GM12878 (cell line): ENCODE measurements around the gene LRCH4. TPM values are rescaled to one million over a fixed set of nuclear protein-coding genes. Genes with fewer than 3 reads are reported as not detected.

ENCODE experiments used
- ATAC-seq: fragments of 200-7000 bp; cut with Tn5 transposase; 3 replicates; pipeline ENCODE4 v1.9.1; 2020; ENCODE audit warnings: mild to moderate bottlenecking, moderate library complexity
- BruUV-seq: library from RNA; stranded (reverse); fragments of 400-500 nt; replicated peaks from 2 replicates; lab custom pipeline; 2021; lab: Mats Ljungman, UMichigan
- CTCF ChIA-PET: fragments of 300-600 bp; sonication (Branson Sonifier 250); formaldehyde crosslinking; extraction: SDS; loops from one replicate; lab custom pipeline; 2021; ENCODE audit warnings: inconsistent platforms; lab: Yijun Ruan, JAX
- POLR2A ChIA-PET: fragments of 350-600 bp; formaldehyde crosslinking; extraction: SDS; loops from one replicate; lab custom pipeline; 2021; ENCODE audit warnings: inconsistent platforms; lab: Charles Lee
- RAD21 ChIA-PET: fragments of 300-600 bp; sonication (Branson Sonifier 250); formaldehyde crosslinking; loops from one replicate; lab custom pipeline; 2023; ENCODE audit warnings: antibody characterized with exemption; ENCODE audit not compliant: unreplicated experiment; lab: Charles Lee
- SMC1A ChIA-PET: fragments of 300-600 bp; sonication (Branson Sonifier 250); formaldehyde crosslinking; loops from one replicate; lab custom pipeline; 2023; ENCODE audit not compliant: unreplicated experiment, uncharacterized antibody; lab: Charles Lee
- DNase-seq: peaks from one replicate; pipeline ENCODE4 v3.0.0-alpha.2; 2011; ENCODE audit warnings: low read depth, low spot score
- FAIRE-seq: peaks from 3 replicates; lab custom pipeline; 2011; peaks lifted over from hg19 to GRCh38; lab: Jason Lieb, UNC
- H2AFZ ChIP-seq: 2 replicates; pipeline ENCODE4 v1.6.0; 2011; ENCODE audit warnings: low read depth, low read length, control low read depth; ENCODE audit not compliant: control insufficient read depth
- H3K27ac ChIP-seq: 2 replicates; pipeline ENCODE4 v1.5.1; 2011; ENCODE audit warnings: control low read depth; ENCODE audit not compliant: control insufficient read depth, insufficient read depth
- H3K27me3 ChIP-seq, 2 experiments: replicated peaks in 1 of 2; 2 replicates each; pipeline versions ENCODE4 v1.6.0 to v1.6.1; 2011; ENCODE audit warnings: low read length in 1 of 2; ENCODE audit not compliant: control insufficient read depth in 2 of 2, insufficient read depth in 2 of 2
- H3K36me3 ChIP-seq, 2 experiments: 2 replicates each; pipeline ENCODE4 v1.5.1; 2011; ENCODE audit warnings: low read length in 1 of 2; ENCODE audit not compliant: control insufficient read depth in 2 of 2, insufficient read depth in 2 of 2
- H3K4me1 ChIP-seq: 2 replicates; pipeline ENCODE4 v1.6.1; 2011; ENCODE audit warnings: mild to moderate bottlenecking, low read length, moderate library complexity, mixed read lengths; ENCODE audit not compliant: control insufficient read depth, insufficient read depth
- H3K4me2 ChIP-seq: 2 replicates; pipeline ENCODE4 v1.6.0; 2011; ENCODE audit warnings: control low read depth; ENCODE audit not compliant: control insufficient read depth, insufficient read depth
- H3K4me3 ChIP-seq: fragments of 200-600 bp; sonication (generic); 2 replicates; pipeline ENCODE4 v1.5.1; 2016
- H3K79me2 ChIP-seq: 2 replicates; pipeline ENCODE4 v1.6.0; 2011; ENCODE audit warnings: low read length; ENCODE audit not compliant: control insufficient read depth, insufficient read depth
- H3K9ac ChIP-seq: 2 replicates; pipeline ENCODE4 v1.8.0; 2011; ENCODE audit warnings: low read length, control low read depth, mixed read lengths; ENCODE audit not compliant: control insufficient read depth, insufficient read depth
- H3K9me3 ChIP-seq: replicated peaks from 3 replicates; pipeline ENCODE4 v1.5.1; 2011; ENCODE audit warnings: mild to moderate bottlenecking, low read length; ENCODE audit not compliant: control insufficient read depth, insufficient read depth
- H4K20me1 ChIP-seq: 2 replicates; pipeline ENCODE4 v1.6.0; 2011; ENCODE audit not compliant: control insufficient read depth, insufficient read depth
- CREM ChIP-seq: IDR thresholded peaks from 2 replicates; pipeline ENCODE4 v1.6.1; 2014; ENCODE audit warnings: antibody characterized with exemption, low read depth
- EED ChIP-seq: sonication (generic); IDR thresholded peaks from 2 replicates; pipeline ENCODE4 v1.6.1; 2016; ENCODE audit warnings: antibody characterized with exemption, low read depth
- EZH2 ChIP-seq: IDR thresholded peaks from 2 replicates; pipeline ENCODE4 v1.6.1; 2012; ENCODE audit warnings: low read depth, mild to moderate bottlenecking, control low read depth, inconsistent platforms, low read length, borderline replicate concordance; ENCODE audit not compliant: control insufficient read depth
- JUND ChIP-seq: IDR thresholded peaks from 2 replicates; pipeline ENCODE4 v1.6.1; 2012; ENCODE audit warnings: low read depth, mild to moderate bottlenecking, low read length, improper control_type of control experiment, moderate library complexity
- NBN ChIP-seq: fragments of 450-650 bp; IDR thresholded peaks from 2 replicates; pipeline ENCODE4 v1.6.1; 2016
- NFYA ChIP-seq: IDR thresholded peaks from 2 replicates; pipeline ENCODE4 v1.6.1; 2011; ENCODE audit warnings: low read depth, mild to moderate bottlenecking, low read length, improper control_type of control experiment, borderline replicate concordance
- PBX3 ChIP-seq: IDR thresholded peaks from 2 replicates; pipeline ENCODE4 v1.6.1; 2011; ENCODE audit warnings: mild to moderate bottlenecking, low read depth, low read length, moderate library complexity; ENCODE audit not compliant: insufficient replicate concordance
- RBBP5 ChIP-seq: fragments of 200-600 bp; sonication (generic); conservative IDR thresholded peaks from 2 replicates; pipeline ENCODE4 v1.6.1; 2016
- RFX5 ChIP-seq: IDR thresholded peaks from 2 replicates; pipeline ENCODE4 v1.6.1; 2011; ENCODE audit warnings: low read depth, low read length, improper control_type of control experiment
- TCF12 ChIP-seq: IDR thresholded peaks from 2 replicates; pipeline ENCODE4 v1.6.1; 2011; ENCODE audit warnings: low read depth, mild to moderate bottlenecking, low read length
- USF2 ChIP-seq: IDR thresholded peaks from 2 replicates; pipeline ENCODE4 v1.6.1; 2011; ENCODE audit warnings: low read depth, low read length, improper control_type of control experiment, borderline replicate concordance
- WGBS: methylation state at CpG from one replicate; pipeline ENCODE4 v1.1.6; 2016; ENCODE audit warnings: low lambda C conversion rate; ENCODE audit not compliant: insufficient replicate concordance, insufficient coverage; ENCODE audit errors: missing lambda C conversion rate; 5-methylcytosine and 5-hydroxymethylcytosine counted together
- in situ Hi-C: fragments of 300-500 bp; cut with MboI; formaldehyde crosslinking; loops from 9 replicates; pipeline ENCODE4 v1.14.3; 2018; ENCODE audit warnings: mixed read lengths
- intact Hi-C: fragments of 100-400 bp; cut with micrococcal nuclease; formaldehyde crosslinking; loops from one replicate; pipeline ENCODE4 v1.14.2; 2022; ENCODE audit not compliant: unreplicated experiment
- polyA plus RNA-seq, 11 experiments: library from polyadenylated mRNA; depleted of rRNA in 4 of 11; unstranded in 6 of 11; stranded (reverse) in 5 of 11; fragments of >200 nt; fragmentation: Nextera tagmentation in 4 of 11; fragmentation: Illumina TruSeq in 1 of 11; extraction: Ambion mirVana in 4 of 11; extraction: Trizol in 1 of 11; gene quantifications; 1 replicate in 1 of 11; 2 replicates in 10 of 11; pipeline versions ENCODE4 v1.2.1 to v1.2.3, GENCODE V29; 2011 to 2016; ENCODE audit warnings: inconsistent platforms in 2 of 11, missing spikeins in 2 of 11, low read depth in 1 of 11
- total RNA-seq, 4 experiments: library from RNA; depleted of rRNA in 3 of 4; stranded (reverse); fragments of >200 nt in 3 of 4; fragmentation: Illumina TruSeq in 1 of 4; extraction: Trizol in 1 of 4; gene quantifications; 2 replicates each; pipeline versions ENCODE4 v1.2.1 to v1.2.3, GENCODE V29; 2013 to 2021

LRCH4 gene
- total and polyA plus RNA-seq, 10 of the 15 experiments (the other 5 are each of a cell fraction or from before 2014, with no cell fraction given), result 0.58 to 96.7 (median 28.4) TPM

- no peaks in the 10 kb centered on the region for H4K20me1 ChIP-seq
Measured at GRCh38 chr7:100578246-100579183, 7.4 kb downstream of the LRCH4 start.

More at GRCh38 chr7:100578246-100579183, 7.4 kb downstream of the LRCH4 start:
- ATAC-seq (no peak), FAIRE-seq (no peak), DNase-seq (no peak)
- peaks cover 10% of the 10 kb centered on the region for H3K4me1 ChIP-seq
- in situ Hi-C loops, result no loop called here
- H3K9me3 ChIP-seq, result no peaks in the 10 kb centered on the region
- POLR2A ChIA-PET, result no interaction called here
- intact Hi-C loops, result no loop called here
- TF ChIP-seq TCF12 (no peak), CREM (no peak), NBN (no peak), PBX3 (no peak), EZH2 (no peak), NFYA (no peak), USF2 (no peak), RBBP5 (no peak), EED (no peak), JUND (no peak), RFX5 (no peak)
- SMC1A ChIA-PET, result no interaction called here
- RAD21 ChIA-PET, result no interaction called here
- no peaks in the 10 kb centered on the region for H3K27me3 ChIP-seq
- no peak overlapping the region for H2AFZ ChIP-seq
- 88% methylated on average over 28 of the region's 28 CpGs for WGBS
- CTCF ChIA-PET, result interaction anchor here (1.8 kb wide), 1 partner anchor 10 kb away, joined by 7 read pairs; no protein-coding TSS in a partner anchor
- H3K27ac ChIP-seq, result no peak overlapping the region
- H3K79me2 ChIP-seq, result peaks cover 8% of the 10 kb centered on the region
- BruUV-seq, result no TSS peak
- H3K4me3 ChIP-seq, result no peak overlapping the region
- H3K36me3 ChIP-seq, result peaks cover 11 to 20% of the 10 kb centered on the region in 2 experiments
- no peak overlapping the region for H3K4me2 ChIP-seq
- H3K9ac ChIP-seq, result no peak overlapping the region
